ENCODE measurements around the gene PLEKHM2.

Gene PLEKHM2

GRCh38 chr1:15676688-15677661 is 7.1 kb upstream of the PLEKHM2 start:
- DNase-seq (ENCODE audit: insufficient read length) (no peak), FAIRE-seq (no peak)
- TF ChIP-seq TAF1 (IDR thresholded peaks at IDR 0.05; ENCODE audit: borderline replicate concordance, low read depth, low read length) (no peak), POLR2AphosphoS5 (IDR thresholded peaks at IDR 0.05; ENCODE audit: low read depth, low read length) (no peak), POLR2A (IDR thresholded peaks at IDR 0.05; ENCODE audit: low read depth, low read length) (no peak)

GRCh38 chr1:15678578-15678977 is 5.5 kb upstream of the PLEKHM2 start:
- no peak for TF ChIP-seq POLR2A (IDR thresholded peaks at IDR 0.05; ENCODE audit: low read depth, low read length)
- TF ChIP-seq TAF1 (IDR thresholded peaks at IDR 0.05; ENCODE audit: borderline replicate concordance, low read depth, low read length): no peak
- TF ChIP-seq POLR2AphosphoS5 (IDR thresholded peaks at IDR 0.05; ENCODE audit: low read depth, low read length): no peak
- peak; percentile 78 for FAIRE-seq
- no peak for DNase-seq (ENCODE audit: insufficient read length)

GRCh38 chr1:15680131-15680530 is 4.0 kb upstream of the PLEKHM2 start:
- TF ChIP-seq TAF1 (IDR thresholded peaks at IDR 0.05; ENCODE audit: borderline replicate concordance, low read depth, low read length) (no peak), POLR2A (IDR thresholded peaks at IDR 0.05; ENCODE audit: low read depth, low read length) (no peak), POLR2AphosphoS5 (IDR thresholded peaks at IDR 0.05; ENCODE audit: low read depth, low read length) (no peak)
- DNase-seq (ENCODE audit: insufficient read length) (no peak), FAIRE-seq (no peak)

- DNase-seq (ENCODE audit: insufficient read length) (no peak), FAIRE-seq (peak; percentile 70)
- TF ChIP-seq POLR2AphosphoS5 (IDR thresholded peaks at IDR 0.05; ENCODE audit: low read depth, low read length) (no peak), TAF1 (IDR thresholded peaks at IDR 0.05; ENCODE audit: borderline replicate concordance, low read depth, low read length) (no peak), POLR2A (IDR thresholded peaks at IDR 0.05; ENCODE audit: low read depth, low read length) (no peak)
Observed at GRCh38 chr1:15680561-15681348, 3.4 kb upstream of the PLEKHM2 start.

- FAIRE-seq (no peak), DNase-seq (ENCODE audit: insufficient read length) (no peak)
- no peak for TF ChIP-seq TAF1 (IDR thresholded peaks at IDR 0.05; ENCODE audit: borderline replicate concordance, low read depth, low read length)
- TF ChIP-seq POLR2AphosphoS5 (IDR thresholded peaks at IDR 0.05; ENCODE audit: low read depth, low read length): no peak
- TF ChIP-seq POLR2A (IDR thresholded peaks at IDR 0.05; ENCODE audit: low read depth, low read length): no peak
Observed at GRCh38 chr1:15681349-15682292, 2.5 kb upstream of the PLEKHM2 start.

GRCh38 chr1:15682936-15683341 is 1.2 kb upstream of the PLEKHM2 start:
- FAIRE-seq (no peak), DNase-seq (ENCODE audit: insufficient read length) (no peak)
- TF ChIP-seq POLR2AphosphoS5 (IDR thresholded peaks at IDR 0.05; ENCODE audit: low read depth, low read length) (no peak), POLR2A (IDR thresholded peaks at IDR 0.05; ENCODE audit: low read depth, low read length) (no peak), TAF1 (IDR thresholded peaks at IDR 0.05; ENCODE audit: borderline replicate concordance, low read depth, low read length) (no peak)

GRCh38 chr1:15683345-15684039 is 628 bp upstream of the PLEKHM2 start:
- DNase-seq (ENCODE audit: insufficient read length) (no peak), FAIRE-seq (no peak)
- TF ChIP-seq TAF1 (IDR thresholded peaks at IDR 0.05; ENCODE audit: borderline replicate concordance, low read depth, low read length) (no peak), POLR2AphosphoS5 (IDR thresholded peaks at IDR 0.05; ENCODE audit: low read depth, low read length) (no peak), POLR2A (IDR thresholded peaks at IDR 0.05; ENCODE audit: low read depth, low read length) (no peak)

- DNase-seq (ENCODE audit: insufficient read length): peak; percentile 57
- FAIRE-seq: peak; percentile 14
Observed at GRCh38 chr1:15684468-15685291, 560 bp downstream of the PLEKHM2 start.

GRCh38 chr1:15685820-15686219 is 1.7 kb downstream of the PLEKHM2 start:
- FAIRE-seq: peak; percentile 87
- TF ChIP-seq POLR2A (IDR thresholded peaks at IDR 0.05; ENCODE audit: low read depth, low read length) (no peak), POLR2AphosphoS5 (IDR thresholded peaks at IDR 0.05; ENCODE audit: low read depth, low read length) (no peak), TAF1 (IDR thresholded peaks at IDR 0.05; ENCODE audit: borderline replicate concordance, low read depth, low read length) (no peak)
- no peak for DNase-seq (ENCODE audit: insufficient read length)

More at GRCh38 chr1:15684468-15685291, 560 bp downstream of the PLEKHM2 start:
- no peak for TF ChIP-seq TAF1 (IDR thresholded peaks at IDR 0.05; ENCODE audit: borderline replicate concordance, low read depth, low read length)
- peak; percentile 6; the same call in 1 of the 2 replicates for TF ChIP-seq POLR2A (IDR thresholded peaks at IDR 0.05; ENCODE audit: low read depth, low read length)

Measured in GM12892 (cell line).